ENCODE data around the gene CABCOCO1.

DNA sequence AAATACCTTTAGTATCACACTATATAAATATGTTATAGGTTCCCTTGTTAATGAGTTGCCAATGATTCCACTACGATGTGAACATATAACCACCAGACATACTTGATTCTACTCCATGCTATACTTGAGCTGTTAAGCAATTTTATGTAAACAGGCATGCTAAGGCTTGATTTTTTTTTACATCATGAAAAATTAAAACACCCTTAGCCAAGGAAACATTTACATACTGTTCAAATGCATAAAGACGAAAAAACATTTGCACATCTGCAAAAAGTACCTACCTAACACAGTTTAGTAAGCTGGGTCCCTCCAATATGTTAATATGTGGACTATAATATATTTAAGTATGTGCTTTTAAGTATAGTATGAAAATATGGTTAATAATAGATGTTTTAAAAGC is 9.0 kb upstream of the CABCOCO1 start:
- TF ChIP-seq, protein P1, sequence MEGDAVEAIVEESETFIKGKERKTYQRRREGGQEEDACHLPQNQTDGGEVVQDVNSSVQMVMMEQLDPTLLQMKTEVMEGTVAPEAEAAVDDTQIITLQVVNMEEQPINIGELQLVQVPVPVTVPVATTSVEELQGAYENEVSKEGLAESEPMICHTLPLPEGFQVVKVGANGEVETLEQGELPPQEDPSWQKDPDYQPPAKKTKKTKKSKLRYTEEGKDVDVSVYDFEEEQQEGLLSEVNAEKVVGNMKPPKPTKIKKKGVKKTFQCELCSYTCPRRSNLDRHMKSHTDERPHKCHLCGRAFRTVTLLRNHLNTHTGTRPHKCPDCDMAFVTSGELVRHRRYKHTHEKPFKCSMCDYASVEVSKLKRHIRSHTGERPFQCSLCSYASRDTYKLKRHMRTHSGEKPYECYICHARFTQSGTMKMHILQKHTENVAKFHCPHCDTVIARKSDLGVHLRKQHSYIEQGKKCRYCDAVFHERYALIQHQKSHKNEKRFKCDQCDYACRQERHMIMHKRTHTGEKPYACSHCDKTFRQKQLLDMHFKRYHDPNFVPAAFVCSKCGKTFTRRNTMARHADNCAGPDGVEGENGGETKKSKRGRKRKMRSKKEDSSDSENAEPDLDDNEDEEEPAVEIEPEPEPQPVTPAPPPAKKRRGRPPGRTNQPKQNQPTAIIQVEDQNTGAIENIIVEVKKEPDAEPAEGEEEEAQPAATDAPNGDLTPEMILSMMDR (IDR thresholded peaks at IDR 0.05): no peak
- TF ChIP-seq EZH2phosphoT487 (IDR thresholded peaks at IDR 0.05) (no peak), EZH2 (IDR thresholded peaks at IDR 0.05) (no peak)

All from neural progenitor cell (in vitro differentiated cells).